Loucy (cell line): ENCODE results near the gene TMOD1.

Source experiments
- EZH2phosphoT487 ChIP-seq: fragments of 200-600 bp; IDR thresholded peaks from 2 replicates; pipeline ENCODE4 v1.6.1; 2018; ENCODE audit warnings: antibody characterized with exemption, mild to moderate bottlenecking, moderate library complexity, borderline replicate concordance
- TF ChIP-seq, protein P1 (sequence below): fragments of 200-600 bp; sonication (generic); conservative IDR thresholded peaks from 2 replicates; pipeline ENCODE4 v1.5.1; 2014; ENCODE audit warnings: mild to moderate bottlenecking, antibody characterized with exemption, low read length

DNA sequence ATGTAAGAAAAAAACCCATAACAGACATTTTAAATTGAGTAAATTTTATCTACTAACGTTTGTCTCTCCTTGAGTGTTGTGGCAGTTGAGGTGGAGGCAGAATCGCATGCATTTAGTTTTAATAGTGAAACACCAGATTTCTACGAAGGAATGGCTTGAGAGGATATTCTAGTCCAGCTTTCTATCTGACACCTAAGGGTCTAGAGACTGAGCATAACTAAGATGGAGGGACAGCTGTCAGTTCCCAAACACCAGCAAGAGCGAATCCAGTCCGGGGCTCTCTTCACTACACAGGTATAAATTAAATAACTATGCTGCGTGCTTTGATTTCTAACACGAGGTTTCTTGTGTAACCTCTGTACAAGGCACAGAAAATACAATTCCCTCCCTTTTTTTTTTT is 133.6 kb downstream of the TMOD1 start:
- TF ChIP-seq, protein P1, sequence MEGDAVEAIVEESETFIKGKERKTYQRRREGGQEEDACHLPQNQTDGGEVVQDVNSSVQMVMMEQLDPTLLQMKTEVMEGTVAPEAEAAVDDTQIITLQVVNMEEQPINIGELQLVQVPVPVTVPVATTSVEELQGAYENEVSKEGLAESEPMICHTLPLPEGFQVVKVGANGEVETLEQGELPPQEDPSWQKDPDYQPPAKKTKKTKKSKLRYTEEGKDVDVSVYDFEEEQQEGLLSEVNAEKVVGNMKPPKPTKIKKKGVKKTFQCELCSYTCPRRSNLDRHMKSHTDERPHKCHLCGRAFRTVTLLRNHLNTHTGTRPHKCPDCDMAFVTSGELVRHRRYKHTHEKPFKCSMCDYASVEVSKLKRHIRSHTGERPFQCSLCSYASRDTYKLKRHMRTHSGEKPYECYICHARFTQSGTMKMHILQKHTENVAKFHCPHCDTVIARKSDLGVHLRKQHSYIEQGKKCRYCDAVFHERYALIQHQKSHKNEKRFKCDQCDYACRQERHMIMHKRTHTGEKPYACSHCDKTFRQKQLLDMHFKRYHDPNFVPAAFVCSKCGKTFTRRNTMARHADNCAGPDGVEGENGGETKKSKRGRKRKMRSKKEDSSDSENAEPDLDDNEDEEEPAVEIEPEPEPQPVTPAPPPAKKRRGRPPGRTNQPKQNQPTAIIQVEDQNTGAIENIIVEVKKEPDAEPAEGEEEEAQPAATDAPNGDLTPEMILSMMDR, result no peak
- TF ChIP-seq EZH2phosphoT487, result no peak
